ENCODE data around the gene ZKSCAN4.
A peak's percentile ranks its signal among the peaks of the same experiment; 100 is the strongest.

ZKSCAN4 gene

DNA sequence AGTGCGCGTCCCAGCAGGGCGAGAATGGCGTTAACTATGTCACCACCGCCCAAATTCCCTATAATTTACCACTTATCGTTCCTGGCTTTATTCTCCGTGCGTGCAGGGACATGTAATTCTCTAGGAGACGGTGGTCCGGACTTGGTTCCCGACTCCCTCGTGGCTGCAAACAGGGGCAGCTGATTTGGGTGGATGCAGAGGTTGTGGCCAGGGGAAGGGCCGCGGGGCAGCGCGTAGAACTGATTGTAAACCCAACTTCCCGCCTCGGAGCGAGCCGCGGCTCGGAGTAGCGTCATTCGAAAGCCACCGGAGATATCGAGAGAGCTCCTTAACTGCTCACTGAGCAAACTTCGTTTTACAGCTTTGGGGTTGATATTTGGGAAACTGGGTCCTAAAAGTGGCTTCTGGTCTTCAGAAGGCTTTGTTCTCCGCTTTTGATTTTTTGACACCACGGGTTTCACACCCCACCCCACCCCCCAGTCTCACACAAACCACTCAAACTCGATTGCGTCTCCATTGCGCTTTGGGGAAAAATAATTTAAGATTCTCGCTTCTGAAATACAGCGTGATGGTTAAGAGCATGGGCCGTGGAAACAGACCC, 44.5 kb downstream of the ZKSCAN4 start:
- peak; percentile 11 for DNase-seq

DNA sequence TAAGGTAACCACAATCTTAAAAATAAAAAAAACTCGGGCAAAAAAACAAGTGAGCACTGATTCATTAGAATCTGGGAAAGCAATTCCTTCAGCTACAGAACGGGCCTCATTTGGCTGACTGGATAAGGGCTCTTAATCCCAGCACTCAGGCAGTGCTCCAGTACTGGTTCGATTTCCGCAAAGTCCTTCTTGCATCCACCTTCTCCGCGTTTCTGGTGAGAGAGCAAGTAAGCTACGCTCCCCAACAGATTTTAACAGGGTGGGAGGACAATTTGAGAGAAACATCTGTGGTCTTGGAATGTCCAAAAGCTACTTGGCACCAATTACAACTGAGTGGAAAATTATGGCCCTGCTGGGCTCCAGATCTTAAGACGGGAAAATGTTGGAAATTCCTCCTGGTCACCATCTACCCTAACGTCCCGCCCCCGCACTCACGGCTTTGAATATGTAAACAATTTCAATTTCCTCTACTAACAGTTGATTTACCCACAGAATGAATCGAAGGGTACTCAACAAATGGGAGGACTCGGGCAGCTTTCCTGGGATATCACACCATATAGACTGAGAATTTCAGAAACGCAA, 45.0 kb downstream of the ZKSCAN4 start:
- DNase-seq: no peak

DNA sequence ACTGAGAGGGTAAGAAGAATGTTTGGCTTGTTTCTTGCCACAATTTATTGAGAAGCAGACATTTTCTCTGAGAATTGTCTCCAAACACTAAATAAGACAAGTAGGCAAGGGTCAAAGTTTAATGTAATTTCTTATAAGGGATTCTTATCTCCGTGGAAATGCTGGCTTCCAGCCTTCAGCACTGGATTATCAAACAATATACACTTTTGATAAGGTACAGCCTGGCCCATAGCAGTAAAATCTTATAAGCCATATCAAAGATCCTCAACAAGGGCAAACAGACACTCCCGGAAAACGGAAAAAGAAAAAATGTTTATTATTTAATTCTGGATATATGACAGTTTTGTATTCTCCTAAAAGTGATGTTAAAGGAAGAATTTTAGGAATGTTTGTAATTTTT, 45.5 kb downstream of the ZKSCAN4 start:
- no peak for DNase-seq

DNA sequence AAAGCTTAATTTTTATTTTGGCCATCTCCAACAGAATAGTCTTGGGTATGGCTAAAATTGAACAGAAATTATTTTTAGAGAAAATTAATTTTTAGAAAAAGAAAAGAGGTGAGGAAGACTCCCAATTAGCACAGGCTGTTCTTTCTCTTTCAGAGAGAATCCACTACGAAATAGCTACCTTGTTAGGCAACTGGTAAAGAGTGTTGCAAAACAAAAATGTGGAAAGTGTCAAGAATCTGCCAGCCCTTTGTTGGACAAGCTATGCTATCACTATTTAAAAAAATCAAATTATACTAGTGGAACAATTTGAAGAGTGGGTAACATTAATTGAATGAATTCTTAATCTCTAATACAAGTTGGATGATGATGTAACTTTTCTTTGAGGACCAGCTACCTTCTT, 46.2 kb downstream of the ZKSCAN4 start:
- no peak for DNase-seq

DNA sequence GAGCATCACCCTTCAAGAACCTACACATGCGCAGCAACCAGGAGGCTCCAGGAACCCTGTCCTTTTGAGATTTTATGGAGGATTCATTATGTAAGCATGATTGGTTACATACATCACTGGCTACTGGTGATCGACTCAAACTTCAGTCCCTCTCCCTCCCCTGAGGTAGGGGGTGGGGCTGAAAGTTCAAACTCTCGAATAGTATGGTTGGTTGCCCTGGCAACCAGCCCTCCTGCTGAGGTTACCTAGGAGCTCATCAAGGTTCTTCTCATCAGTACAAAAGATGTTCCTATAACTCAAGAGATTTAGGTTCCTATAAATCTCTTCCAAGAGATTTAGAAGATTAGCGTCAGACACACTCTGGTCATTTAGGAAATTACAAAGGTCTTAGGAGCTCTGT, 48.9 kb downstream of the ZKSCAN4 start:
- DNase-seq: no peak

DNA sequence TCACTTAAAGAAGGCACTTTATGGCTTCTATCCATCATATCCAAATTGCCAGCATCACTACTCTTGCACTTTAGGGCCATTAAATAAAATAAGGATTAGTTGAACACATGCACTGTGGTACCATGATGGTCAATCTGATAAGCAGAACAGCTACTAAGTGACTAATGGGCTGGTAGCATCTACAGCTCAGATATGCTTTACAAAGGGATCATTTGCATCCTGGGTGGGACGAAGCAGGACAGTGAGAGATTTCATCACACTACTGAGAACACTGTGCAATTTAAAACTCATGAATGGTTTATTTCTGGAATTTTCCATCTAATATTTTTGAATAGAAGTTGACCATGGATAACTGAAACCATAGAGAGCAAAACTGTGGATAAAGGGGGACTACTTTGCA, 52.0 kb downstream of the ZKSCAN4 start:
- DNase-seq: no peak
